GM21528 (cell line): ENCODE measurements around the gene VAT1L.

Experiments used
- ATAC-seq: cut with Tn5 transposase; IDR thresholded peaks from one replicate; pipeline ENCODE4 v1.9.1; 2021; ENCODE audit warnings: mild to moderate bottlenecking, moderate library complexity; ENCODE audit not compliant: unreplicated experiment, low FRiP score

VAT1L gene

DNA sequence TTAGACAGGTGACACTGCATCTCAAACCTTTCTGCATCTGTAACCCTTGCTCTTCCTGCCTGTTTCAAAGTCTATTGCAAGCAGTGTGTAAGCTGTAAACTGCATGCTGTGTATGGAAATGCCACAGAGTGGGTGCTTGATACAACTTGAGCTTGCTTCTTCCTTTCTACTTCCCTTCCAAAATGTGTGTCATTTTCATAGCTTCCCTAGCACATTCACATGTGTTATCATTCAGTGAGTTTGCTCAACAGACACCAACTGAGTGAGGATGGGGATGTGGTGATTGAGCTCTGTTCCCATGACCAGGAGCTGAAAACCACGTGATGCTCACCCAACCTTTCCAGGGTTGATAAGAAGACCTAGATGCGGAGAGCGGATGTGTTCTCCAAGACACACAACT, 111.1 kb downstream of the VAT1L start:
- ATAC-seq, result no peak

DNA sequence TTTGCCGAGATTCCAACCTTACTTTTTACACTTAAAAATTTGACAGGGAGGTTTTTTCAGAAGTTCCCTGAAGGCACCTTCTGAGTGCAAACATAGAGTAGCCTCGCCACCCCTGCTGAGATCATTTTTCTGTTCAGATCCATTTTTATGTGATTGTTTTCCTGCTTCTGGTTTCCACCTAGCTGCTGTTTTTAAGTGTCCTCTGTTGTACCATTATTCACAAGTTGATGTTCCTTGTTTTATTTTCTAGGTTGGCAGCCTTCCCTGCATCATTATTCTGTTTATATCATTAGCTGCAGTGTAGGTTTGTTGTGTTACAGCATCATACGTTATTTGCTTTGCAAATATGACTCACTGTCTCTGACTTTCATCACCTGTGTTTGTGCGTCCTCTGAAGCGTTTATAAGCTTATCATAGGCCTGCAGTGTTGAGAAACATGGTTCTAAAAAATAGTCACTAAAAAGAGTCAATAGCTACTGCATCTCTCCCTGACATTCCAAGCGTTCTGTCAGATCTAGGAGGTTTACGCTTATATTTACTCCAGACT, 117.1 kb downstream of the VAT1L start:
- ATAC-seq, result no peak

DNA sequence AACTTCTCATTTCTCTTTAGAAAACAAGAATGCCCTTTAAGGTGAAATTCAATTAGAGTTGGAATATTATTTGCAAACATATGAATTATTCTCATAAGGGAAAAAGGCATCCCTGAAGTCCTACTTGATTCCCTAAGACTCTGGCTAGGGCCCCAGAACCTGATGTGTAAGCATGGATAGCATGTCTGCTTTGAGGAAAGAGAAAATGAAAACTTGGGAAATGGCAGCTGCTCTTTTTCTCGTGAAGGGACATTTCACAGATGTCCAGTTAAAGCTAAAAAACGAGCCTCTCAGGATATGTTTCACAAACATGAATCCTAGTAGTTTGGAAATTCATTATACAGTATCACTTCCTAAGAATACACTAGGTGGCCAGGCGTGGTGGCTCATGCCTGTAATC, 121.7 kb downstream of the VAT1L start:
- ATAC-seq, result no peak

DNA sequence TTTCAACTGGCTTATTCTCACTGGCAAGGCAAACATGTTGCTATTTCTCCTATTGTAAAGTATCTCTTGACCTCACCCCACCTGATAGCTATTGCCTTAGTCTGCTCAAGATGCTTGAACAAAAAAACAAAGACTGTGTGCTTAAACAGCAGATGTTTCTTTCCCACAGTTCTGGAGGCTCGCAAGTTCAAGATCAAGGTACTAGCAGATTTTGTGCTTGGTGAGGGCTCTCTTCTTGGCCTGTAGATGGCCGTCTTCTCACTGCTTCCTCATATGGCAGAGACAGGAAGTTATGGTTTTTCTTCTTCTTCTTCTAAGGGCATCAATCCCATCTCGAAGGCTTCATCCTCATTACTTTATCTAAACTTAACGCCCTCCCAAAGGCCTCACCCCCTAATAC, 124.3 kb downstream of the VAT1L start:
- ATAC-seq, result no peak

DNA sequence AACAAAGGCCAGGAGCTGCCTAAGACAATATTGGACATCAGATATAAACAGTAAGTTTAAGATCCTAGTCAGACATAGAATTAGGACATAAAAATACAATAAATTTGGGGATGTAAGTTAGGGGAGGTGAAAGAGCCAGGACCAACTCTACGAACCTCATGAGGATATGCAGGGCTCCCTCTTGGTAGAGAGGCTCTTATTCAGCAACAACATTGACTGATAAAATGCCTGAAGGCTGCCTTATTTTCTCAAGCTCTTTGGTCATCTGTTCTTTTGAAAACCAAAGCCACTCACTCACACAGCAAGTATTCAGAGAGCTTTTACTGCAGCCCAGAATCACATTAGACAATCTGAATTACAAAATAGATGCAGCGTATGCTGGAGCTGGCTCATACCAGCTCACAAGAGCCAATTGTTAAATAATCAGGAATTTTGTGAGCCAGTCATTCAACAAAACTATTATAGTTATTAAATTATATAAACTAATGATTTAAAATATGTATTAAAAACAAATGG, 125.4 kb downstream of the VAT1L start:
- no peak for ATAC-seq

DNA sequence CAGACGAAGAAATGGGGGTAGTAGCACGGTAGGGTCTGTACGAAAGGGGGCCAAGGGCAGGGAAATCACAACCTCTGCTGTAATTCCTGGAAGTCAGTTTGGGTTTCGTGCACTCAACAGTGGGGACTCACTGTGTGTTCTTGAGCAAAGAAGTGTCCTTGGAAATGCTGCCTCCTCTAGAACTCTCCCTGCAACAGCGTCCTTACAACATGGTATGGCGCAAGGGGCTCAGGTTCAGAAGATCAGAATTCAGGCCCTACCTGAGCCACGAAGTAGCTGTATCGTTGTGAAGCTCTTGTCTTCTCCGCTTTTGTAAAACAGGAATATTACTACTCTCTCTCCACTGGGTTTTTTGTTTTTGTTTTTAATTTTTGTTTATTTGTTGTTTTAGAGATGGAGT, 127.7 kb downstream of the VAT1L start:
- no peak for ATAC-seq

DNA sequence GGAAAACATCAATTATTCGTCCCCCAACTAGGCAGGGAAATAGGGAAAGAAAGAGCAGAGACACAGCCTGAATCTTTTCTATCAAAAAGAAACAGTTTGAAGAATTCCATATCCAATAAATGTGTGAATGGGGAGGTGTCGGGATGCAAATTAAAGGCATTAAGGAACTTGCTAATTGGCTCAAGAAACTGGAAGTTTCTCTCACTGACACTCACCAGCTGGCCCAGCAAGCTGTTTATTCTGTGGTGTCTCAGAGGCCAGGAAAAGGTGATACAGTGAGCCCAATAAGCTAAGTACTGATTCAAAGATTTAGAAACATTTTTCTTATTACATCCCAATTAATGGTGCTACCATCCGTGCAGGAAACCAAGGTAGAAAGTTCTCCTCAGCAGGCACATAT, 129.6 kb downstream of the VAT1L start:
- no peak for ATAC-seq

DNA sequence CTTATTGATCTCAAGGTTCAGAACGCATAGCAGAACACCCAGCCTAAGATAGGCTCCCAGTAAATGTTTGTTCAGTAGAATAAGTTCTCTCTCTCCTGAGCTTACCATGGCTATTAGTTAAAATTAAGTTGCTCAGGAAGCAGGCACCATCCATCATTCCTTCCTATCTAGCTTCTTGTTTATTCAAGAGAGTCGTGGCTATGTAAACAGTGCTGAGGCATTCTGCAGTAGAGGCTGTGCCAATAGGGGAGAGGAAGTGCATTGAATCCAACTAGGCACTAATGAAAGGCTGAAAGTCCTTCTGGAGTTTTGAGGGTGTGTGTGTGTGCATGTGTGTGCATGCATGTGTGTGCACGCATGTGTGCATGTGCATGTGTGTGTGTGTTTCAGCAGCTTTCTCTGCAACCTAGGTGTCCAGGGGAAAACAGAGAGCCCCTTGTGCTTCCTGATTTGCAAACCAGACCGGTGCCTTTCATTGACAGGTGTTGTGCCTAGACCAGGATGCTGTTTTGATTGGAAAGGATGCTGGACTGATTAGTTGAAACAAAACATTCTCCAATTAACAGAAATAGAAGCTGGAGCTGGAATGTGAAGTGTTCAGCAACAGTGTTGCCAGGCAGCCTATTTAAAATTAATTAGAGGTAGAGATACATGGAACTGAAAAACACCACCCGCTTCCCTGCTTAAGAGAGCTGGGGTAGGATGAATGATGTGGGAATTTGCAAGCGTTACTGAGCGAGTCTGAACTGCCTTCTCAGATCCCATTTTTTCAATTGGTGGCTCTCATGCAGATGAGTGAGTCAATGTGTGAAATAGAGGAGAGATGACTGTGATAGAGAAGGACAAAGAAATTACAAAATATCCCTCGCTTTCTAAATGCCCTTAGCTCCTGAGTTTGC, 130.7 kb downstream of the VAT1L start:
- no peak for ATAC-seq

DNA sequence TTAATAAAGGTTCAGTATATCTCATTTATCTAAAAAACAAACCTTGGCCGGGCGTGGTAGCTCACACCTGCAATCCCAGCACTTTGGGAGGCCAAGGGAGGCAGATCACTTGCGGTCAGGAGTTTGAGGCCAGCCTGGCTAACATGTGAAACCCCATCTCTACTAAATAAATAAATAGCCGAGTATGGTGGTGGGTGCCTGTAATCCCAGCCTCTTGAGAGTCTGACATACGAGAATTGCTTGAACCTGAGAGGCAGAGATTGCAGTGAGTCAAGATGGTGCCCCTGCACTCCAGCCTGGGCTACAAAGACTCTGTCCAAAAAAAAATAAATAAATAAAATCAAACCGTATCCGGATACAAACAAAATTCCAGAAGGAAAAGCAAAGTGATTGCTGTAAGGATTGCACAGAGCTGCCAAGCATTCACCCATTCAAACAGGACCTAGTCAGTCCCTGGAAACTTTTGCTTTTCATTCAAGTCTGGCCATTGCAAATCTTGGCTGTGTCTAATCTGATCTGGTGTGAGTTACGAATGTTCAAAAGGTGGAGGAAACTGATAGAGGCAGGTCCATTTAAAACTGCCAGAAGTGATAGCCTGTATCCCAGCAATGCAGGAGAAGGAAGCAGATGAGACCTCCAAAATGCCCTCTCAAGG, 131.5 kb downstream of the VAT1L start:
- ATAC-seq, result no peak

DNA sequence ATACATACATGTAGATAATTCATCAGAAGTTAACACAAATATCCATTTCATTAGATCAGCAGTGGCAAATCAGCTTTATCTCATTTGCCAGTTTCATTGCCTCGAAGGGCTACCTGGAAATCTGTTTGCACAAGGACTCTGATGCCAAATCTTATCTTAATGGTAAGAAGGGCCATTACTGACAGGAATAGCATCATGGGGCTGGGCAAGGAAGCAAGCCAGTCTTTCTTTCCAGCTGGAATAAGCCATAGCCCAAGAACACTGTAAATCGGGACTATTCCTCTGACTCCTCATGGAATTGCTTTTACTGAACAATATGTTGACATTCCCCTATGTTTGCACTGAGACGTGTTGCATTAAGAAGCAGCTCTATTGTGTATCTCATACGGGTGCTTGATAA, 132.6 kb downstream of the VAT1L start:
- ATAC-seq, result no peak

DNA sequence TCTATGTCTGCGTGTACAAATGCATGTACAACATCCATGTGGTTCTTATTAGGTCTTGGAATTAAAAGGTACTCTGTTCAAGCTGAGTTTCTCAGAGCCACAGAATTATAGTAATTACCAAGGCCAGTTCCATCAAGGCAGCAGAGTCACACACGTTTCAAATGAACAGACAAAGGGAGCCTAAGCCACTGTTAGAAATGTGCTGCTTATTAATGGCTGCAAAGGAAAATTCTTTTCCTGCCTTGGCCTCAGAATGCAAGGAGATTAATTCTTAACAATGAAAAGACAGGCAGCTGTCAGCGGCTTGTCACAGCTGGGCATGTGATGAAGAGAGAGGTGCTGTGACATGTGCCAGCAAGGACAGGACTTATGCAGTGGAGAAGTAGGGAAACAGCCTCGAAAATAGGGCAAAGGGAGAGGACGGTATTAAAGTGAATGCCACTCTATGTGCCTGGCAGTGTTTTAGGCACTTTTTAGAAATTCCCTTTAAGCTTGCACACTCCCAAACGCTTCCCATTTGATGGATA, 133.9 kb downstream of the VAT1L start:
- ATAC-seq, result no peak

DNA sequence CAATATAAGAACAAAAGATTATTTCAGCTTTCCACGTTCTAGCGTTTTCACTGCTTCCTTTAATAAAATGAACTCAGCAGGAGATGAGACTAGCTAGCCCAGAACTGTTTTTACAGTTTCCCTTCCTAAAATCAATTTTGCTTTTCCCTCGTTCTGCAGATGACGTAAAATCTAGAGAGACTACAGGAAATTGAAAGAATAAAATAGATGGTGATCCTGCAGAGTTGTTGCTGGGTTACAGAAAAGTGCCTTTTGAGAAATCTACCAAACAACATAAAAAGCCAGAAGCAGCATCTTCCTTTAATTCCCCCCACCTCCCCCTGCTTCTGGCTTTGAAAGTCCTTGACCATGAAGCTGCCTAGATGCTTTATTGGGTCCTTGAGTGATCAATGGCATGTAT, 137.2 kb downstream of the VAT1L start:
- no peak for ATAC-seq

DNA sequence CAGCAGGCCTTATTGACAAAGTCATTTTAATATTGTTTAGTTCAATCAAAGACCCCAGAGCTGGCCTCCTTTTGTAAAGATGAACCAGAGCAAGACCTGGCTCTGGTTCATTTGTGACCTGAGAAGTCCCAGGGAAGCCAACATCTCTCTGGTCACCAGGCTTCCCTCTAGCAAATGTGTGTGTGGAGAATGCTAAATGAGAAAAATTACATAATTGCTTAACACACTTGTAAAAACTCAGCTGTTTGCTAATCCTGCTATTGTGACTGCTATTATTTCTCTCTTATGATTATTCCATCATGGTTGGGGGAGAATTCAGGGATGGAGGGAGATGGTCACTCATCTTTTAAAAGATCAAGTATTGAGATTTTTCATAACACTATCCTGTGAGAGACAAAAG, 139.7 kb downstream of the VAT1L start:
- no peak for ATAC-seq

DNA sequence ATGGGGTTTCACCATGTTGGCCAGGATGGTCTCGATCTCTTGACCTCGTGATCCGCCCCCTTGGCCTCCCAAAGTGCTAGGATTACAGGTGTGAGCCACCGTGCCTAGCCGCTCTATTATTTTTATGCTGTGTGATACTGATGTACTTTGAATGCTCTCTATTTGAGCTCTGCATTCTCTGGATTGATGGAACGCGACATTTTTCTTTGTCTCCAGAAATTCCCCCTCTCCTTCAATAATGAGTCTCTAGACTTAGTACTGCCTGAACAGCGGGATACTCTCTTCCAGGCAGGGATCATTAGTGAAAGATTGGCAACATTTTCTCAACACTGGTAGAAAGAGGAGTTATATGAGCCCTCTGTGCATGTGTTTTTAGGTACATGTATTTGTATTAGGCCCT, 140.6 kb downstream of the VAT1L start:
- no peak for ATAC-seq

DNA sequence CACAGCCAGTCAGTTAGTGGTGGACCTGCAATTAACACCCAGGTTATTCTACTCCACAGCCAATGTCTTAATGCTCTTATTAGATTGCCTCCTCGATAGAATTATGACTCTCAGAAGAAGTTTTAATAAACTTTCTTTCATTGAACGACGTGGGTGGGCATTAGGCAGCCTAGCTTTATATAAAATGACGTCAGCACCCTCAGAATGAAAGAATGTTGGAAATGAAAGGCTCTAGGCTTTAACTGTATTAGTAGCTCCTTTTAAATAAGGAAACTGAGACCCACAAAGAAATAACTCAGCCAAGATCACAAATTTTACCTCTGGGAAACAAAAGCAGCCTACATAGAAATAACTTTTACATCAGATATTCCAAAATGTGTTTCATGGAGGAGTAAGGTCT, 142.7 kb downstream of the VAT1L start:
- no peak for ATAC-seq

DNA sequence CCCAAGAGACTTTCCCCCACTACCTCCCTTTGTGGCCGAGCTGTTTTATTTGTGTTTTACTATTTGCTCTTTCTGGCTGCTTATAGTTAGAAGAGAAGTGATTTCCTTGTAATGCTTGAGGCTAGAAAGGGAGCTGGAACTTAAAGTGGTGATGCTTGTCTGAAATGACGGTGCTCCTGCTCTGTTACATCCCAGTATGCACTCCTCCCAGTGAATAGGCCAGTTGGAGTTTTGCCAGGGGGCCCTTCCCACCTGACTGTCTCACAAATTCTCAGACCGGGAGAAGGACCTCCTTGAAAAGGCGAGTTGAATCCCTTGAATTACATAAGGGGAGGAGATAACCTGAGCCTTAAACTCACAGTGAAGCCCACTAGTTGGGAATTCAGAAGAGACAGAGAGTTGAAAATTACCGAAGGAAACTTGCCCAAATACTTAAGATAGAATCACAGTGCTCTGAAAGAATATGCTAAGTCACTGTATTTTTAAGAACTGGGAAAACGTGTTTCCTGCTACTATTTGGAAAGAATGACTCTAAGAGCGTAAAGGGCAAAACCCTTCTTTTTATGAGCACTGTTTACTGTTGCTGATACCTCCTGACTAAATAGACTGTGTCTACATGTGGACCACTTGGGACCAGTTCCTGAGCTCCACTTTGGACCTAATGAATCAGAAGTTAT, 149.2 kb downstream of the VAT1L start:
- ATAC-seq, result no peak

DNA sequence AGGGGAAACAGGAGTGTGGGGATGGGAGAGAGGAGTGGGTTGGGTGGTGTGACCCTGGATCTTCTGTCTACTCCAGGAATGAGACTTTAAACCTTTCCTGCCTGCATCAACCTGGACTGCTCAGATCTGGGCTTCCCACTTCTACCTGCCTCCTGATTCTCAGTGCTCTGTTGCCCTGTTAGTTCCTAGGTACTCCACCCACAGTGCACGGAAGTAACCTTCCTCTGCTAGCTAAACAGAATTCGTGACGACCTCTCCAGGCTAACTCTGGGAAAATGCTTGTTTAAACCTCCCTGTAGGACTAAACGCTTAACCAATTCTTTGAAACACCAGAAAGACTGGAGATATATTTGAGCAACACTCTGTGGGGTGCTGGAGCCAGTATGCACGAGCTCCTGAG, 150.5 kb downstream of the VAT1L start:
- no peak for ATAC-seq

DNA sequence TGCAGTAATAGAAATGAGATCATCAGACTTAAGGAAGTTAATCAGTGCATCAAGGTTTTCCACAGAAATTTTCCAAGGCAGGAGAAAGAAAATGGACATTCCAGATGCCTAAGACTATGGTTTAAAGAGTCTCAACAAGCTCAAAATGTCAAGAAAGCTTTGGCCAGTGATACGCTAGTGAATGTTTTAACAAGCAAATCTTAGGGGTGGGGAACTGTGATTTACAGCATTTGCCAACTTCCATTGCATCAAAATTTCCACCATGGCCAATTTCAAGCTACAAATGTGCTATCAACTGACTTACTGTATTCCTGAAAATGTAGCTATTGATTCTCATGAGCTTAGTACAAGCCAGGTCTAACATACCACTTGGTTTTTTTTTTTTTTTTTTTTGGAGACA, 151.6 kb downstream of the VAT1L start:
- ATAC-seq, result no peak

DNA sequence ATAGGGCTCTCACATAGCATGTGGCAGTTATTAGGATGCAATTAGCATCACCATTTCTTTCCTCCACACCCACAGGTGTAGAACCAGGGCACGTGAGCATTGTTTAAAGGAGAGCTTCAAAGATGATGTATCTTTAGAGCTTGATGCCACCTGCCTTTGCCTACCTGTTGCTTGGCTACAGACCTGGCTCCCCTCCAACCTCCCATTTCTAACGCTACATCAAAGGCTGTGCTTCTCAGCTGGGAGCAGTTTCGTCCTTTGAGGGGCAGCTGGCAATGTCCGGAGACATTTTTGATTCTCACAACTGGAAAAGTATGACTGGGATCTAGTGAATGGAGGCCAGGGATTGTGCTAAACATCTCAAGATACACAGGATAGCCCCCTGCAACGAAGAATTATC, 155.4 kb downstream of the VAT1L start:
- ATAC-seq, result no peak

DNA sequence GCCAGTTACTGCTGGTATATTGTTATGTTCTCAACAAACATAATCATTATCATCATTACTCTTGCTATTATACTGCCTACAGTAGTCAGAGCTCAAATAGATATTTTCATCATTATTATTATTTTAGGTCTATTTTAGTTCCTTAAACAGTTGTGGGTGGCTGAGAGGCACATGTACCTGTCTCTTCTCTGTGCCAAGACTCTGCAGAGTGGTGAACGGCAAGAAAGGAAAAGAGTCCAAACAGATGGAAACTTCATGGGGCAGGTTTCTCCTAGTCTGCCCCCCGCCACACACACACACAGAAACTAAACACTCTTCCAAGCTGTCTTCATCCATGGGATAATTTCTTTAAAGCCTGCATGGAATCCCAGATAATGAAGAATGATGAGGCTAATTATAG, 156.3 kb downstream of the VAT1L start:
- no peak for ATAC-seq

DNA sequence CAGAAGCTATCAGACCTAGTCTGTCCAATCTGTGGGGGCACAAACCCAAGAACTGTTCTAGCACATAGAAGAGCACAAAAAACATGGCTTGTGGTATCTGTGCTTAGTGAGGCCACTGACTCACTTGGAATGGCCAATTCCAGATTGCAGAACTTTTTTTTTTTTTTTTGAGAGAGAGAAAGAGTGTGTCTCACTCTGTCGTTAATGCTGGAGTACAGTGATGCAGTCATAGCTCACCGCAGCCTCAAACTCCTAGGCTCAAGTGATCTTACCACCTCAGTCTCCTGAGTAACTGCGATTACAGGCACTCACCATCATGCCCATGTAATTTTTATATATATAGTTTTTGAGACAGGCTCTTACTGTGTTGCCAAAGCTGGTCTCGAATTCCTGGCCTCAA, 156.8 kb downstream of the VAT1L start:
- ATAC-seq, result no peak
